HFFc6 (cell line): ENCODE measurements around the gene RAD18. TPM values are rescaled to one million over a fixed set of nuclear protein-coding genes. Genes with fewer than 3 reads are reported as not detected.

Source experiments
- DNase-seq: peaks from one replicate; pipeline ENCODE4 v3.0.0-alpha.2; 2018
- H3K27ac Mint-ChIP-seq: 2 replicates; pipeline ENCODE4 v1.8.0; 2020; ENCODE audit warnings: mild to moderate bottlenecking, mixed read lengths
- H3K27me3 Mint-ChIP-seq: 2 replicates; pipeline ENCODE4 v1.8.0; 2021; ENCODE audit warnings: mild to moderate bottlenecking, moderate library complexity, mixed read lengths; ENCODE audit not compliant: insufficient read depth
- H3K36me3 Mint-ChIP-seq: 2 replicates; pipeline ENCODE4 v1.8.0; 2021; ENCODE audit warnings: low read depth, mixed read lengths
- H3K4me1 Mint-ChIP-seq: 2 replicates; pipeline ENCODE4 v1.8.0; 2020; ENCODE audit warnings: low read depth, mixed read lengths
- H3K4me3 Mint-ChIP-seq: 2 replicates; pipeline ENCODE4 v1.8.0; 2020; ENCODE audit warnings: mild to moderate bottlenecking, moderate library complexity, mixed read lengths
- H3K9me3 Mint-ChIP-seq: 2 replicates; pipeline ENCODE4 v1.8.0; 2020; ENCODE audit warnings: mild to moderate bottlenecking, mixed read lengths
- CTCF ChIP-seq: fragments of 200-600 bp; sonication (generic); IDR thresholded peaks from 2 replicates; pipeline ENCODE4 v1.5.0; 2021; ENCODE audit warnings: antibody characterized with exemption, mild to moderate bottlenecking
- total RNA-seq, 6 experiments: library from RNA; stranded (reverse); fragmentation: NEBNext Ultra II Directional; extraction: Animal tissue kit (Norgen Biotek cat#: 25700); gene quantifications; 2 replicates in 1 of 6; 3 replicates in 5 of 6; pipeline ENCODE4 v1.2.3, GENCODE V29; 2021

RAD18 gene
- total RNA-seq, 6 experiments from 2014 or later: 25.0 to 34.0 (median 31.9) TPM

GRCh38 chr3:8854656-8855055 is 108.6 kb downstream of the RAD18 start:
- peaks cover 32% of the 10 kb centered on the region for H3K36me3 Mint-ChIP-seq
- H3K27me3 Mint-ChIP-seq: peaks cover 2% of the 10 kb centered on the region; the same call in 1 of the 2 replicates
- H3K4me1 Mint-ChIP-seq: peaks cover 86% of the 10 kb centered on the region
- no peaks in the 10 kb centered on the region for H3K9me3 Mint-ChIP-seq
- no peak overlapping the region for H3K4me3 Mint-ChIP-seq
- TF ChIP-seq CTCF: no peak
- peak overlapping the region; percentile 98 for H3K27ac Mint-ChIP-seq
- DNase-seq: peak; percentile 27

- H3K4me3 Mint-ChIP-seq: no peak overlapping the region
- peak overlapping the region; percentile 98 for H3K27ac Mint-ChIP-seq
- no peak for TF ChIP-seq CTCF
- H3K36me3 Mint-ChIP-seq: peaks cover 31% of the 10 kb centered on the region
- H3K27me3 Mint-ChIP-seq: peaks cover 2% of the 10 kb centered on the region; the same call in 1 of the 2 replicates
- H3K9me3 Mint-ChIP-seq: no peaks in the 10 kb centered on the region
- H3K4me1 Mint-ChIP-seq: peaks cover 95% of the 10 kb centered on the region
- no peak for DNase-seq
Observed at GRCh38 chr3:8853081-8853480, 110.2 kb downstream of the RAD18 start.

- DNase-seq: no peak
- Mint-ChIP-seq H3K4me3 (no peak overlapping the region), H3K27ac (peak overlapping the region; percentile 98), H3K9me3 (no peaks in the 10 kb centered on the region), H3K36me3 (peaks cover 34% of the 10 kb centered on the region), H3K4me1 (peaks cover 98% of the 10 kb centered on the region), H3K27me3 (peaks cover 2% of the 10 kb centered on the region; the same call in 1 of the 2 replicates)
- no peak for TF ChIP-seq CTCF
Observed at GRCh38 chr3:8852511-8852910, 110.8 kb downstream of the RAD18 start.

- H3K27me3 Mint-ChIP-seq: peaks cover 2% of the 10 kb centered on the region; the same call in 1 of the 2 replicates
- H3K4me3 Mint-ChIP-seq: peak overlapping the region; percentile 69
- H3K36me3 Mint-ChIP-seq: peaks cover 39% of the 10 kb centered on the region
- H3K9me3 Mint-ChIP-seq: no peaks in the 10 kb centered on the region
- no peak for TF ChIP-seq CTCF
- H3K27ac Mint-ChIP-seq: peak overlapping the region; percentile 98
- peaks cover 98% of the 10 kb centered on the region for H3K4me1 Mint-ChIP-seq
- peak; percentile 96 for DNase-seq
Observed at GRCh38 chr3:8851703-8852102, 111.6 kb downstream of the RAD18 start.

GRCh38 chr3:8848696-8849131 is 114.6 kb downstream of the RAD18 start:
- H3K27ac Mint-ChIP-seq: peak overlapping the region; percentile 98
- H3K4me1 Mint-ChIP-seq: peaks cover 96% of the 10 kb centered on the region
- no peak for TF ChIP-seq CTCF
- H3K36me3 Mint-ChIP-seq: peaks cover 28% of the 10 kb centered on the region
- DNase-seq: peak; percentile 92
- H3K4me3 Mint-ChIP-seq: peak overlapping the region; percentile 61
- no peaks in the 10 kb centered on the region for H3K9me3 Mint-ChIP-seq
- peaks cover 2% of the 10 kb centered on the region for H3K27me3 Mint-ChIP-seq

GRCh38 chr3:8847317-8847716 is 116.0 kb downstream of the RAD18 start:
- H3K27me3 Mint-ChIP-seq: peaks cover 2% of the 10 kb centered on the region
- H3K9me3 Mint-ChIP-seq: no peaks in the 10 kb centered on the region
- TF ChIP-seq CTCF: no peak
- H3K4me3 Mint-ChIP-seq: peak overlapping the region; percentile 53
- peaks cover 88% of the 10 kb centered on the region for H3K4me1 Mint-ChIP-seq
- peak overlapping the region; percentile 98 for H3K27ac Mint-ChIP-seq
- DNase-seq: no peak
- H3K36me3 Mint-ChIP-seq: peaks cover 28% of the 10 kb centered on the region
